HCT116 (cell line): ENCODE measurements around the gene MAP3K3. TPM values are rescaled to one million over a fixed set of nuclear protein-coding genes. Genes with fewer than 3 reads are reported as not detected.
A peak's percentile ranks its signal among the peaks of the same experiment; 100 is the strongest.

Experiments
- ATAC-seq: fragments of 200-7000 bp; cut with Tn5 transposase; 2 replicates; pipeline ENCODE4 v1.9.1; 2020; ENCODE audit warnings: mild to moderate bottlenecking, moderate library complexity
- BruUV-seq: library from RNA; stranded (reverse); fragments of 400-500 nt; replicated peaks from 2 replicates; lab custom pipeline; 2021; lab: Mats Ljungman, UMichigan
- CTCF ChIA-PET: fragments of 300-600 bp; sonication (Branson Sonifier 250); formaldehyde crosslinking; loops from one replicate; lab custom pipeline; 2021; ENCODE audit warnings: antibody characterized with exemption; lab: Charles Lee
- POLR2A ChIA-PET: fragments of 300-600, 350-600 bp; sonication (Branson Sonifier 250); formaldehyde crosslinking; loops from one replicate; lab custom pipeline; 2021; ENCODE audit warnings: antibody characterized with exemption; lab: Charles Lee
- RAD21 ChIA-PET, 2 experiments: fragments of 300-600 bp; sonication (Branson Sonifier 250); formaldehyde crosslinking; loops; one replicate each; lab custom pipeline; 2023; ENCODE audit warnings: low total read pairs in 2 of 2; ENCODE audit not compliant: uncharacterized antibody in 2 of 2, unreplicated experiment in 2 of 2, low non-redundant PET in 1 of 2; lab: Charles Lee
- DNase-seq: peaks from one replicate; pipeline ENCODE4 v3.0.0-alpha.2; 2010; ENCODE audit warnings: low read depth, low spot score
- H2AFZ ChIP-seq: fragments of 200-600 bp; shearing (Covaris generic), sonication (generic); 2 replicates; pipeline ENCODE4 v1.6.1; 2017; ENCODE audit warnings: low read depth, mixed run types, mixed read lengths, antibody characterized with exemption, low read length; ENCODE audit not compliant: poor library complexity, severe bottlenecking
- H3K27ac ChIP-seq: 2 replicates; pipeline ENCODE4 v1.5.1; 2012; ENCODE audit warnings: low read depth, low read length
- H3K27me3 ChIP-seq: fragments of 200-600 bp; sonication (generic); 2 replicates; pipeline ENCODE4 v1.6.1; 2016; ENCODE audit warnings: mixed run types, low read length, mixed read lengths; ENCODE audit not compliant: insufficient read depth
- H3K36me3 ChIP-seq, 2 experiments: fragments of 200-500 bp in 1 of 2; fragments of 200-600 bp in 1 of 2; sonication (Bioruptor generic) in 1 of 2; sonication (generic) in 1 of 2; 2 replicates each; pipeline versions ENCODE4 v1.5.1 to v1.6.1; 2014 to 2016; ENCODE audit warnings: low read length in 2 of 2, inconsistent platforms in 1 of 2, mixed read lengths in 1 of 2, mixed run types in 1 of 2; ENCODE audit not compliant: insufficient read depth in 2 of 2, control insufficient read depth in 1 of 2
- H3K4me1 ChIP-seq, 2 experiments: fragments of 200-600 bp in 1 of 2; sonication (generic) in 1 of 2; 2 replicates each; pipeline versions ENCODE4 v1.5.1 to v1.6.1; 2012 to 2017; ENCODE audit warnings: low read length in 2 of 2, inconsistent platforms in 1 of 2, mild to moderate bottlenecking in 1 of 2, mixed read lengths in 1 of 2, mixed run types in 1 of 2, moderate library complexity in 1 of 2; ENCODE audit not compliant: insufficient read depth in 2 of 2, control insufficient read depth in 1 of 2
- H3K4me2 ChIP-seq: fragments of 200-600 bp; sonication (generic); 2 replicates; pipeline ENCODE4 v1.6.1; 2017; ENCODE audit warnings: mixed run types, low read length, mixed read lengths
- H3K4me3 ChIP-seq, 2 experiments: fragments of 200-600 bp in 1 of 2; sonication (generic) in 1 of 2; replicated peaks in 1 of 2; 2 replicates each; pipeline ENCODE4 v1.5.1; 2011 to 2016; ENCODE audit warnings: low read length in 2 of 2, control low read depth in 1 of 2, low read depth in 1 of 2, mild to moderate bottlenecking in 1 of 2, mixed read lengths in 1 of 2, mixed run types in 1 of 2
- H3K79me2 ChIP-seq: fragments of 200-600 bp; sonication (generic); 2 replicates; pipeline ENCODE4 v1.6.1; 2017; ENCODE audit warnings: mild to moderate bottlenecking, mixed run types, low read length, moderate library complexity, mixed read lengths; ENCODE audit not compliant: insufficient read depth
- H3K9ac ChIP-seq: fragments of 200-600 bp; sonication (generic); 2 replicates; pipeline ENCODE4 v1.6.1; 2016; ENCODE audit warnings: low read length, mixed read lengths
- H3K9me2 ChIP-seq: fragments of 200-600 bp; sonication (generic), shearing (Covaris generic); 2 replicates; pipeline ENCODE4 v1.6.1; 2017; ENCODE audit warnings: mixed run types, mild to moderate bottlenecking, moderate library complexity; ENCODE audit not compliant: insufficient read depth
- H3K9me3 ChIP-seq, 2 experiments: fragments of 200-500 bp in 1 of 2; fragments of 200-600 bp in 1 of 2; sonication (Bioruptor generic) in 1 of 2; sonication (generic) in 1 of 2; 2 replicates each; pipeline ENCODE4 v1.6.1; 2014 to 2017; ENCODE audit warnings: low read length in 2 of 2, mixed read lengths in 2 of 2, inconsistent platforms in 1 of 2, low read depth in 1 of 2, mild to moderate bottlenecking in 1 of 2, mixed run types in 1 of 2, moderate library complexity in 1 of 2; ENCODE audit not compliant: control insufficient read depth in 1 of 2, insufficient read depth in 1 of 2
- H4K20me1 ChIP-seq: fragments of 200-600 bp; sonication (generic), shearing (Covaris generic); 2 replicates; pipeline ENCODE4 v1.6.1; 2017; ENCODE audit warnings: mixed run types, mild to moderate bottlenecking, moderate library complexity; ENCODE audit not compliant: insufficient read depth
- JUND ChIP-seq: IDR thresholded peaks from 2 replicates; pipeline ENCODE4 v1.6.1; 2012
- RAD21 ChIP-seq: IDR thresholded peaks from 2 replicates; pipeline ENCODE4 v1.6.1; 2012; ENCODE audit warnings: low read depth, mild to moderate bottlenecking
- intact Hi-C: fragments of 100-400 bp; cut with micrococcal nuclease; formaldehyde crosslinking; loops from 2 replicates; pipeline ENCODE4 v1.10.0; 2022
- total RNA-seq: library from RNA; stranded (reverse); gene quantifications from one replicate; pipeline ENCODE4 v1.2.1, GENCODE V29; 2021; ENCODE audit not compliant: unreplicated experiment
- TF ChIP-seq, protein P1 (sequence below), 3 experiments: fragments of 200-600 bp in 1 of 3; sonication (generic) in 1 of 3; IDR thresholded peaks in 2 of 3; conservative IDR thresholded peaks in 1 of 3; 2 replicates each; pipeline ENCODE4 v1.5.1; 2012 to 2017; ENCODE audit warnings: low read depth in 2 of 3, low read length in 2 of 3, antibody characterized with exemption in 1 of 3, borderline replicate concordance in 1 of 3, control low read depth in 1 of 3, mild to moderate bottlenecking in 1 of 3, mixed read lengths in 1 of 3, mixed run types in 1 of 3, moderate library complexity in 1 of 3; ENCODE audit not compliant: insufficient read depth in 1 of 3

The MAP3K3 gene
- total RNA-seq, 1 experiment from 2014 or later, result 18.5 TPM

DNA sequence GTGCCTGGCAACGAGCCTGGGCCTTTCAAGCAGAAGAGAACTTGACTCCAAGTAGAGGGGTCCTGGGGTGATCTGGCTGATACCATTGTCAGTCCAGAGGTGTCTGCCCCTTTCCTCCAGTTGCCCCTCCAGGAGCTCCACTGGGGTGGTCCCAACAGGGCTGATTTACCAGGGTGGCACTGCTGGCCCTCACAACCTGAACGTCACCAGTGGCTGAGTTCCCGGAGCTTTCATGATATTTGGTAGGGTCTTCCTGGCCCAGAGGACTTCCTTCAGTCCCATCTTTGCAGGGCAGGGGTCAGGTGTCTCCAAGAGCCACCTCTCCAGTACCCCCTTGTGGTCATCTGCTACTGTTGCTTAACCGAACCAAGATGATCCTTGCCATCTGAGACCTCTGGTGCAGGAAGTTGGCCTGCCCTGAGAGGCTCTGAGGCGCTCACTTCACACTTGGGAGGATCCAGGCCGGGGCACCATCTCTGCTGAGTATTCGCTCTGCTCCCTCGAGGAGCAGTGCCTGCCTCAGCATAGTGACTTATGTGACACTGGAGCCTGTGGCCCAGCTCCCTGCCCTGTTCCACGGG lies 74.3 kb downstream of the MAP3K3 start:
- CTCF ChIA-PET, result interaction anchor here (1.3 to 2.0 kb wide), 4 partner anchors 14 to 270 kb away, joined by 3 to 8 read pairs (median 6); no protein-coding TSS in a partner anchor
- H3K79me2 ChIP-seq, result no peaks in the 10 kb centered on the region

More for the DNA sequence above, 74.3 kb downstream of the MAP3K3 start:
- H3K27ac ChIP-seq, result peak overlapping the region; percentile 19; the same call in 1 of the 2 replicates
- intact Hi-C loops, result loop anchor here (5.0 kb wide), 2 partner anchors 131 to 269 kb away; partner anchors contain the start of genes FTSJ3 and PSMC5
- peaks cover 0 to 25% of the 10 kb centered on the region in 2 experiments; a peak in 2 of 4 replicates for H3K4me1 ChIP-seq
- H3K9me2 ChIP-seq, result no peaks in the 10 kb centered on the region
- no peak overlapping the region for H3K4me2 ChIP-seq
- no peaks in the 10 kb centered on the region for H3K9me3 ChIP-seq
- ChIA-PET POLR2A (no interaction called here), RAD21 (no interaction called here)
- TF ChIP-seq RAD21 (peak; percentile 49), JUND (no peak)
- TF ChIP-seq, protein P1, sequence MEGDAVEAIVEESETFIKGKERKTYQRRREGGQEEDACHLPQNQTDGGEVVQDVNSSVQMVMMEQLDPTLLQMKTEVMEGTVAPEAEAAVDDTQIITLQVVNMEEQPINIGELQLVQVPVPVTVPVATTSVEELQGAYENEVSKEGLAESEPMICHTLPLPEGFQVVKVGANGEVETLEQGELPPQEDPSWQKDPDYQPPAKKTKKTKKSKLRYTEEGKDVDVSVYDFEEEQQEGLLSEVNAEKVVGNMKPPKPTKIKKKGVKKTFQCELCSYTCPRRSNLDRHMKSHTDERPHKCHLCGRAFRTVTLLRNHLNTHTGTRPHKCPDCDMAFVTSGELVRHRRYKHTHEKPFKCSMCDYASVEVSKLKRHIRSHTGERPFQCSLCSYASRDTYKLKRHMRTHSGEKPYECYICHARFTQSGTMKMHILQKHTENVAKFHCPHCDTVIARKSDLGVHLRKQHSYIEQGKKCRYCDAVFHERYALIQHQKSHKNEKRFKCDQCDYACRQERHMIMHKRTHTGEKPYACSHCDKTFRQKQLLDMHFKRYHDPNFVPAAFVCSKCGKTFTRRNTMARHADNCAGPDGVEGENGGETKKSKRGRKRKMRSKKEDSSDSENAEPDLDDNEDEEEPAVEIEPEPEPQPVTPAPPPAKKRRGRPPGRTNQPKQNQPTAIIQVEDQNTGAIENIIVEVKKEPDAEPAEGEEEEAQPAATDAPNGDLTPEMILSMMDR (IDR thresholded peaks at IDR 0.05 in 2 of 3, conservative IDR thresholded peaks at IDR 0.05 in 1 of 3; ENCODE audit: borderline replicate concordance in 1 of 3, insufficient read depth in 1 of 3, low read depth in 2 of 3, low read length in 2 of 3), result peak; percentile 43 to 63 (median 61); a peak in 5 of 6 replicates
- ATAC-seq, result peak; percentile 29; the same call in 1 of the 2 replicates
- no peak overlapping the region for H3K4me3 ChIP-seq
- no peak overlapping the region for H3K9ac ChIP-seq
- H3K27me3 ChIP-seq, result no peaks in the 10 kb centered on the region
- H4K20me1 ChIP-seq, result no peaks in the 10 kb centered on the region
- no peak overlapping the region for H2AFZ ChIP-seq
- no TSS peak for BruUV-seq
- peak; percentile 21 for DNase-seq
- H3K36me3 ChIP-seq, result no peaks in the 10 kb centered on the region
